ENCODE data around the gene SLC8A1. TPM values are rescaled to one million over a fixed set of nuclear protein-coding genes. Genes with fewer than 3 reads are reported as not detected.

Gene SLC8A1
- total and polyA plus RNA-seq, 2 donors from 2014 or later: 12.9 to 33.9 TPM

GRCh38 chr2:40072442-40073232 is 379.3 kb downstream of the SLC8A1 start:
- Histone ChIP-seq H3K36me3 (ENCODE audit: control insufficient read depth in 2 of 3, insufficient read depth in 3 of 3, low read length in 3 of 3) (no peaks in the 10 kb centered on the region), H3K9ac (ENCODE audit: low read length in 3 of 3) (no peak overlapping the region), H3K27me3 (ENCODE audit: control insufficient read depth, insufficient read depth, low read length) (no peaks in the 10 kb centered on the region), H3K27ac (ENCODE audit: low read depth in 2 of 2, low read length in 2 of 2) (no peak overlapping the region), H3K9me3 (ENCODE audit: control insufficient read depth in 2 of 3, insufficient read depth in 1 of 3, low read length in 3 of 3) (no peaks in the 10 kb centered on the region), H3K4me3 (ENCODE audit: low read length in 3 of 3) (no peak overlapping the region), H3K4me1 (ENCODE audit: control insufficient read depth in 2 of 3, insufficient read depth in 2 of 3, low read depth in 1 of 3, low read length in 3 of 3) (no peaks in the 10 kb centered on the region)
- DNase-seq (peak in 1 of 5 donors; percentile 66), FAIRE-seq (no peak)
- intact Hi-C loops (cut with DNase I): no loop called here
- no peak for TF ChIP-seq CTCF (IDR thresholded peaks at IDR 0.05; ENCODE audit: borderline replicate concordance, extremely low read depth, insufficient read depth)

- Histone ChIP-seq H3K4me1 (ENCODE audit: control insufficient read depth in 2 of 3, insufficient read depth in 2 of 3, low read depth in 1 of 3, low read length in 3 of 3) (no peaks in the 10 kb centered on the region), H3K27ac (ENCODE audit: low read depth in 2 of 2, low read length in 2 of 2) (no peak overlapping the region), H3K36me3 (ENCODE audit: control insufficient read depth in 2 of 3, insufficient read depth in 3 of 3, low read length in 3 of 3) (no peaks in the 10 kb centered on the region), H3K27me3 (ENCODE audit: control insufficient read depth, insufficient read depth, low read length) (no peaks in the 10 kb centered on the region), H3K4me3 (ENCODE audit: low read length in 3 of 3) (no peak overlapping the region), H3K9me3 (ENCODE audit: control insufficient read depth in 2 of 3, insufficient read depth in 1 of 3, low read length in 3 of 3) (peaks cover 0 to 8% (median 0%) of the 10 kb centered on the region in 3 donors), H3K9ac (ENCODE audit: low read length in 3 of 3) (no peak overlapping the region)
- no peak for TF ChIP-seq CTCF (IDR thresholded peaks at IDR 0.05; ENCODE audit: borderline replicate concordance, extremely low read depth, insufficient read depth)
- FAIRE-seq (no peak), DNase-seq (no peak)
- intact Hi-C loops (cut with DNase I): no loop called here
Measured at GRCh38 chr2:40062381-40062780, 389.5 kb downstream of the SLC8A1 start.

GRCh38 chr2:40049781-40050180 is 402.1 kb downstream of the SLC8A1 start:
- FAIRE-seq: no peak
- intact Hi-C loops (cut with DNase I): no loop called here
- H3K4me3 ChIP-seq (ENCODE audit: low read length in 3 of 3): no peak overlapping the region

More at GRCh38 chr2:40049781-40050180, 402.1 kb downstream of the SLC8A1 start:
- Histone ChIP-seq H3K27me3 (ENCODE audit: control insufficient read depth, insufficient read depth, low read length) (no peaks in the 10 kb centered on the region), H3K27ac (ENCODE audit: low read depth in 2 of 2, low read length in 2 of 2) (no peak overlapping the region), H3K9ac (ENCODE audit: low read length in 3 of 3) (no peak overlapping the region), H3K36me3 (ENCODE audit: control insufficient read depth in 2 of 3, insufficient read depth in 3 of 3, low read length in 3 of 3) (no peaks in the 10 kb centered on the region), H3K4me1 (ENCODE audit: control insufficient read depth in 2 of 3, insufficient read depth in 2 of 3, low read depth in 1 of 3, low read length in 3 of 3) (no peaks in the 10 kb centered on the region), H3K9me3 (ENCODE audit: control insufficient read depth in 2 of 3, insufficient read depth in 1 of 3, low read length in 3 of 3) (no peaks in the 10 kb centered on the region)
- no peak for DNase-seq
- no peak for TF ChIP-seq CTCF (IDR thresholded peaks at IDR 0.05; ENCODE audit: borderline replicate concordance, extremely low read depth, insufficient read depth)

Data from kidney (tissue), 14 donors.